ENCODE data around the gene ZSWIM8. TPM values are rescaled to one million over a fixed set of nuclear protein-coding genes. Genes with fewer than 3 reads are reported as not detected.

Gene ZSWIM8
- total and polyA plus RNA-seq, 2 of the 8 experiments (the other 6 are each of a cell fraction or from before 2014, with no cell fraction given), result 44.7 to 99.7 TPM

DNA sequence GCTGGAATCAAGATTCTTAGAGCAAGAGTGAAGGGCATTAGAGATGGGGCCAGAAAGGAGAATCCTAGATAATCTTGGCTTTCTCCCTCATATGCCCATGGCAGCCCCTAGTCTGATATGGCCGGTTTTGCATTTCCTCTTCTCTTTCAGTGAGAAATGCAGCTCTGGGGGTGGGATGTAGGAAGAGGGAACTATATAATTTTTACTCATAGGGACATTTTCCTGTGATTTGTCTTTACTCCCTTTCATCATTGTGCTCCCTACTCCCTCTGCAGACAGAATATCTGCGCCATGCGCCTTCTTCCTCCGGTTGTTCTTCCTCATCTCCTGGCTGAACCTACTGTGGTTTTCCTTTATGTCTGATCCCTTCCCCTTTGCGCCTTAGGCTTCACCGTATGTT is 20.3 kb upstream of the ZSWIM8 start (continued):
- TF ChIP-seq, protein P1, sequence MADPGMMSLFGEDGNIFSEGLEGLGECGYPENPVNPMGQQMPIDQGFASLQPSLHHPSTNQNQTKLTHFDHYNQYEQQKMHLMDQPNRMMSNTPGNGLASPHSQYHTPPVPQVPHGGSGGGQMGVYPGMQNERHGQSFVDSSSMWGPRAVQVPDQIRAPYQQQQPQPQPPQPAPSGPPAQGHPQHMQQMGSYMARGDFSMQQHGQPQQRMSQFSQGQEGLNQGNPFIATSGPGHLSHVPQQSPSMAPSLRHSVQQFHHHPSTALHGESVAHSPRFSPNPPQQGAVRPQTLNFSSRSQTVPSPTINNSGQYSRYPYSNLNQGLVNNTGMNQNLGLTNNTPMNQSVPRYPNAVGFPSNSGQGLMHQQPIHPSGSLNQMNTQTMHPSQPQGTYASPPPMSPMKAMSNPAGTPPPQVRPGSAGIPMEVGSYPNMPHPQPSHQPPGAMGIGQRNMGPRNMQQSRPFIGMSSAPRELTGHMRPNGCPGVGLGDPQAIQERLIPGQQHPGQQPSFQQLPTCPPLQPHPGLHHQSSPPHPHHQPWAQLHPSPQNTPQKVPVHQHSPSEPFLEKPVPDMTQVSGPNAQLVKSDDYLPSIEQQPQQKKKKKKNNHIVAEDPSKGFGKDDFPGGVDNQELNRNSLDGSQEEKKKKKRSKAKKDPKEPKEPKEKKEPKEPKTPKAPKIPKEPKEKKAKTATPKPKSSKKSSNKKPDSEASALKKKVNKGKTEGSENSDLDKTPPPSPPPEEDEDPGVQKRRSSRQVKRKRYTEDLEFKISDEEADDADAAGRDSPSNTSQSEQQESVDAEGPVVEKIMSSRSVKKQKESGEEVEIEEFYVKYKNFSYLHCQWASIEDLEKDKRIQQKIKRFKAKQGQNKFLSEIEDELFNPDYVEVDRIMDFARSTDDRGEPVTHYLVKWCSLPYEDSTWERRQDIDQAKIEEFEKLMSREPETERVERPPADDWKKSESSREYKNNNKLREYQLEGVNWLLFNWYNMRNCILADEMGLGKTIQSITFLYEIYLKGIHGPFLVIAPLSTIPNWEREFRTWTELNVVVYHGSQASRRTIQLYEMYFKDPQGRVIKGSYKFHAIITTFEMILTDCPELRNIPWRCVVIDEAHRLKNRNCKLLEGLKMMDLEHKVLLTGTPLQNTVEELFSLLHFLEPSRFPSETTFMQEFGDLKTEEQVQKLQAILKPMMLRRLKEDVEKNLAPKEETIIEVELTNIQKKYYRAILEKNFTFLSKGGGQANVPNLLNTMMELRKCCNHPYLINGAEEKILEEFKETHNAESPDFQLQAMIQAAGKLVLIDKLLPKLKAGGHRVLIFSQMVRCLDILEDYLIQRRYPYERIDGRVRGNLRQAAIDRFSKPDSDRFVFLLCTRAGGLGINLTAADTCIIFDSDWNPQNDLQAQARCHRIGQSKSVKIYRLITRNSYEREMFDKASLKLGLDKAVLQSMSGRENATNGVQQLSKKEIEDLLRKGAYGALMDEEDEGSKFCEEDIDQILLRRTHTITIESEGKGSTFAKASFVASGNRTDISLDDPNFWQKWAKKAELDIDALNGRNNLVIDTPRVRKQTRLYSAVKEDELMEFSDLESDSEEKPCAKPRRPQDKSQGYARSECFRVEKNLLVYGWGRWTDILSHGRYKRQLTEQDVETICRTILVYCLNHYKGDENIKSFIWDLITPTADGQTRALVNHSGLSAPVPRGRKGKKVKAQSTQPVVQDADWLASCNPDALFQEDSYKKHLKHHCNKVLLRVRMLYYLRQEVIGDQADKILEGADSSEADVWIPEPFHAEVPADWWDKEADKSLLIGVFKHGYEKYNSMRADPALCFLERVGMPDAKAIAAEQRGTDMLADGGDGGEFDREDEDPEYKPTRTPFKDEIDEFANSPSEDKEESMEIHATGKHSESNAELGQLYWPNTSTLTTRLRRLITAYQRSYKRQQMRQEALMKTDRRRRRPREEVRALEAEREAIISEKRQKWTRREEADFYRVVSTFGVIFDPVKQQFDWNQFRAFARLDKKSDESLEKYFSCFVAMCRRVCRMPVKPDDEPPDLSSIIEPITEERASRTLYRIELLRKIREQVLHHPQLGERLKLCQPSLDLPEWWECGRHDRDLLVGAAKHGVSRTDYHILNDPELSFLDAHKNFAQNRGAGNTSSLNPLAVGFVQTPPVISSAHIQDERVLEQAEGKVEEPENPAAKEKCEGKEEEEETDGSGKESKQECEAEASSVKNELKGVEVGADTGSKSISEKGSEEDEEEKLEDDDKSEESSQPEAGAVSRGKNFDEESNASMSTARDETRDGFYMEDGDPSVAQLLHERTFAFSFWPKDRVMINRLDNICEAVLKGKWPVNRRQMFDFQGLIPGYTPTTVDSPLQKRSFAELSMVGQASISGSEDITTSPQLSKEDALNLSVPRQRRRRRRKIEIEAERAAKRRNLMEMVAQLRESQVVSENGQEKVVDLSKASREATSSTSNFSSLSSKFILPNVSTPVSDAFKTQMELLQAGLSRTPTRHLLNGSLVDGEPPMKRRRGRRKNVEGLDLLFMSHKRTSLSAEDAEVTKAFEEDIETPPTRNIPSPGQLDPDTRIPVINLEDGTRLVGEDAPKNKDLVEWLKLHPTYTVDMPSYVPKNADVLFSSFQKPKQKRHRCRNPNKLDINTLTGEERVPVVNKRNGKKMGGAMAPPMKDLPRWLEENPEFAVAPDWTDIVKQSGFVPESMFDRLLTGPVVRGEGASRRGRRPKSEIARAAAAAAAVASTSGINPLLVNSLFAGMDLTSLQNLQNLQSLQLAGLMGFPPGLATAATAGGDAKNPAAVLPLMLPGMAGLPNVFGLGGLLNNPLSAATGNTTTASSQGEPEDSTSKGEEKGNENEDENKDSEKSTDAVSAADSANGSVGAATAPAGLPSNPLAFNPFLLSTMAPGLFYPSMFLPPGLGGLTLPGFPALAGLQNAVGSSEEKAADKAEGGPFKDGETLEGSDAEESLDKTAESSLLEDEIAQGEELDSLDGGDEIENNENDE (IDR thresholded peaks at IDR 0.05; ENCODE audit: insufficient replicate concordance, low read length), result no peak
- TF ChIP-seq RBBP5 (IDR thresholded peaks at IDR 0.05; ENCODE audit: borderline replicate concordance, low read depth, low read length), result no peak
